ENCODE data around the gene ABLIM2. TPM values are rescaled to one million over a fixed set of nuclear protein-coding genes. Genes with fewer than 3 reads are reported as not detected.

Gene ABLIM2
- total RNA-seq, 1 experiment from 2014 or later = 6.1 TPM

- peak; percentile 49; the same call in 1 of the 2 replicates for ATAC-seq
- H3K4me1 ChIP-seq (ENCODE audit: control insufficient read depth in 1 of 2, insufficient read depth in 2 of 2, low read length in 2 of 2) = peaks cover 13 to 46% of the 10 kb centered on the region in 2 experiments
- POLR2A ChIA-PET = no interaction called here
Observed at GRCh38 chr4:7964459-7964858, 194.2 kb downstream of the ABLIM2 start.

More at GRCh38 chr4:7964459-7964858, 194.2 kb downstream of the ABLIM2 start:
- TF ChIP-seq POLR2A (IDR thresholded peaks at IDR 0.05; ENCODE audit: borderline replicate concordance, extremely low read depth, insufficient read depth, insufficient read length) (no peak), EZH2 (IDR thresholded peaks at IDR 0.05) (no peak), ZFX (IDR thresholded peaks at IDR 0.05) (no peak), TCF7L2 (IDR thresholded peaks at IDR 0.05; ENCODE audit: borderline replicate concordance, extremely low read depth, insufficient read depth, insufficient read length) (no peak), ATF3 (IDR thresholded peaks at IDR 0.05) (no peak), ZBTB33 (IDR thresholded peaks at IDR 0.05; ENCODE audit: extremely low read depth, insufficient replicate concordance, low read length) (no peak), YY1 (IDR thresholded peaks at IDR 0.05; ENCODE audit: extremely low read depth, insufficient replicate concordance, low read depth, low read length) (no peak), SIN3A (IDR thresholded peaks at IDR 0.05; ENCODE audit: low read depth) (no peak), POLR2AphosphoS5 (IDR thresholded peaks at IDR 0.05; ENCODE audit: low read depth, low read length) (no peak), ELF1 (IDR thresholded peaks at IDR 0.05; ENCODE audit: borderline replicate concordance, low read depth) (no peak), SP1 (IDR thresholded peaks at IDR 0.05; ENCODE audit: low read depth) (no peak), EGR1 (IDR thresholded peaks at IDR 0.05; ENCODE audit: low read depth) (no peak), EZH2phosphoT487 (IDR thresholded peaks at IDR 0.05; ENCODE audit: borderline replicate concordance) (no peak), RAD21 (IDR thresholded peaks at IDR 0.05; ENCODE audit: low read depth) (no peak), SRF (IDR thresholded peaks at IDR 0.05; ENCODE audit: low read depth) (no peak), CBX3 (IDR thresholded peaks at IDR 0.05; ENCODE audit: low read depth) (no peak), JUND (IDR thresholded peaks at IDR 0.05) (no peak)
- TF ChIP-seq, protein P1, sequence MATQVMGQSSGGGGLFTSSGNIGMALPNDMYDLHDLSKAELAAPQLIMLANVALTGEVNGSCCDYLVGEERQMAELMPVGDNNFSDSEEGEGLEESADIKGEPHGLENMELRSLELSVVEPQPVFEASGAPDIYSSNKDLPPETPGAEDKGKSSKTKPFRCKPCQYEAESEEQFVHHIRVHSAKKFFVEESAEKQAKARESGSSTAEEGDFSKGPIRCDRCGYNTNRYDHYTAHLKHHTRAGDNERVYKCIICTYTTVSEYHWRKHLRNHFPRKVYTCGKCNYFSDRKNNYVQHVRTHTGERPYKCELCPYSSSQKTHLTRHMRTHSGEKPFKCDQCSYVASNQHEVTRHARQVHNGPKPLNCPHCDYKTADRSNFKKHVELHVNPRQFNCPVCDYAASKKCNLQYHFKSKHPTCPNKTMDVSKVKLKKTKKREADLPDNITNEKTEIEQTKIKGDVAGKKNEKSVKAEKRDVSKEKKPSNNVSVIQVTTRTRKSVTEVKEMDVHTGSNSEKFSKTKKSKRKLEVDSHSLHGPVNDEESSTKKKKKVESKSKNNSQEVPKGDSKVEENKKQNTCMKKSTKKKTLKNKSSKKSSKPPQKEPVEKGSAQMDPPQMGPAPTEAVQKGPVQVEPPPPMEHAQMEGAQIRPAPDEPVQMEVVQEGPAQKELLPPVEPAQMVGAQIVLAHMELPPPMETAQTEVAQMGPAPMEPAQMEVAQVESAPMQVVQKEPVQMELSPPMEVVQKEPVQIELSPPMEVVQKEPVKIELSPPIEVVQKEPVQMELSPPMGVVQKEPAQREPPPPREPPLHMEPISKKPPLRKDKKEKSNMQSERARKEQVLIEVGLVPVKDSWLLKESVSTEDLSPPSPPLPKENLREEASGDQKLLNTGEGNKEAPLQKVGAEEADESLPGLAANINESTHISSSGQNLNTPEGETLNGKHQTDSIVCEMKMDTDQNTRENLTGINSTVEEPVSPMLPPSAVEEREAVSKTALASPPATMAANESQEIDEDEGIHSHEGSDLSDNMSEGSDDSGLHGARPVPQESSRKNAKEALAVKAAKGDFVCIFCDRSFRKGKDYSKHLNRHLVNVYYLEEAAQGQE (IDR thresholded peaks at IDR 0.05; ENCODE audit: low read depth) = no peak
- TF ChIP-seq, protein P2, sequence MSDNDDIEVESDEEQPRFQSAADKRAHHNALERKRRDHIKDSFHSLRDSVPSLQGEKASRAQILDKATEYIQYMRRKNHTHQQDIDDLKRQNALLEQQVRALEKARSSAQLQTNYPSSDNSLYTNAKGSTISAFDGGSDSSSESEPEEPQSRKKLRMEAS (IDR thresholded peaks at IDR 0.05) = no peak
- CTCF ChIA-PET = no interaction called here
- no peak for DNase-seq (ENCODE audit: low read depth, low spot score)
- H3K9me2 ChIP-seq (ENCODE audit: insufficient read depth) = no peaks in the 10 kb centered on the region
- no peaks in the 10 kb centered on the region for H3K27me3 ChIP-seq (ENCODE audit: insufficient read depth, low read length)
- H3K27ac ChIP-seq (ENCODE audit: low read depth, low read length) = no peak overlapping the region
- RAD21 ChIA-PET (ENCODE audit: low non-redundant PET in 1 of 2, low total read pairs in 2 of 2, uncharacterized antibody in 2 of 2, unreplicated experiment in 2 of 2) = no interaction called here
- no peaks in the 10 kb centered on the region for H4K20me1 ChIP-seq (ENCODE audit: insufficient read depth)
- H3K36me3 ChIP-seq (ENCODE audit: control insufficient read depth in 1 of 2, insufficient read depth in 2 of 2, low read length in 2 of 2) = no peaks in the 10 kb centered on the region
- H3K9me3 ChIP-seq (ENCODE audit: control insufficient read depth in 1 of 2, insufficient read depth in 1 of 2, low read depth in 1 of 2, low read length in 2 of 2) = no peaks in the 10 kb centered on the region
- no peak overlapping the region for H3K4me2 ChIP-seq (ENCODE audit: low read length)
- no peaks in the 10 kb centered on the region for H3K79me2 ChIP-seq (ENCODE audit: insufficient read depth, low read length)
- H3K4me3 ChIP-seq (replicated peaks in 1 of 2; ENCODE audit: low read depth in 1 of 2, low read length in 2 of 2) = no peak overlapping the region
- intact Hi-C loops (cut with micrococcal nuclease) = no loop called here
- H3K9ac ChIP-seq (ENCODE audit: low read length) = no peak overlapping the region
- BruUV-seq (replicated peaks) = no TSS peak
- no peak overlapping the region for H2AFZ ChIP-seq (ENCODE audit: low read depth, low read length, poor library complexity, severe bottlenecking)
